Measurements from ENCODE around the gene USF1.
"Not testable (repeated sequence)": the region's sequence is repeated elsewhere in the genome, so short reads cannot be mapped to it uniquely, and the experiment has no call there.

USF1 gene

DNA sequence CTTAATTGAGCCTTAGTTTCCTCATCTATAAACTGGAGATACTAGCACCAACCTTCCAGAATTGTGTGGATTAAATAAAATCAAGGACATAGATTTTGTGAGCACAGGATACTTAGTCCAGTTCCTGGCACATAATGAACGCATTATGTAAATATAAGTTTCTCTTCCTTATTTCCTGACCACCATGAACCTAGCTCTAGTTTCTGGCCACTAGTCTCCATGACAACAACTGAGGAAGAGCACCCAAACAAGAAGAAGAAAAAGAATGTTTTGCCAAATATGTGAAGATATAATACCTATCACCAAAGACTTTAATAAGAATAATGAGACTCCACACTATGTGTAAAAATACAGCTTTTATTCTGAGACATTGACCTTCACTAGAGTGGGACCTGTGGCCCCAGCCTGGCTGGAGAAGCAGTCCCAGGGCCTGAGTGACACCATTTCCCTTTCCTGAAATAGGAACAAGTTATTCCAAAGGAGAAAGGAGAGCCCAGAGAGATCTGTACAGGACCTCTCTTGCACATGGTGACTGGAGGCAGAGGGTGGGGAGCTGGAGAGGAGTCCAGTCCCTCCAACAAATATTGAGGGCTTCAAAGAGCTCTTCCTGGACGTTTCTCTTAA lies 940 bp upstream of the USF1 start:
- peak; percentile 55 for DNase-seq

DNA sequence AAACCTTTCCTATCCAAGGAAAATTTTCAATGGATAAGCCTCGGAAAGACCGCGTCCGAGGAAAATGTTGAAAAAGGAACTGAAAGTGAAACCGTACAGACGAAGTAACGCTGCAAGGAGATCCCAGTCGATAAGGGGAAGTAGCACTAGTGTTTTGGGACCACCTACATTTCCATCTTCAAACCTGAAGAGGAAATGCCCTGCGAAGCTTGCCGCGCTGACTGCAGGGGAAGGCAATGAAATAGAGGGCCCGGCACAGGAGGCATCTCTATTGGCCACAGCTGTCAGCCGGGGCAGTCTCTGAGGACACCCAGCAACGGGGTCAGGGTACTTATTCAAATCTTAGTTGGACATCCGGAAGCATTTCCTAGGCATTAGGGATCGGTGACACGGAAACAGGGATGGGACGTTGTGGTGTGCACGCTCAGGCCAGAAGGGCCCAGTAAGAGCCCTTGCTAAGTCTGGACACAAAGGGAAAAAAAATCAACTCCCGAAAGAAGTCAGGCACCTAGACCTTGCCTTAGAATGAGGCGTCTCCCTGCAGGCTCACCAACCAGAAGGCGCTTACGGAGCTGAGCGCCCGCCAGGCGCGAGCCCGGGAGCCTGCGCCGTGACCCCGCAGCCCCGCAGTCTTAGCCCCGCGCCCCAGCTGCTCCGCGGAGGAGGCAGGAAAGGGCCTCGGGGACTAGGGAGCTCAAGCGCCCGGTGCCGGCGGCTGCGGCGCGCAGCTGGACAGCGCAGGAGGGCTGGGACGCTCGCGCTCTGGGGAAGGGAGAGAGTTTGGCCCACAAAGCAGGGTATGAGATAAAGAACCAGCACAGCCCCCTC lies 655 bp downstream of the USF1 start:
- DNase-seq: peak; percentile 96

- DNase-seq: no peak
These were observed 1.3 kb downstream of the USF1 start for GRCh38 chr1:161044535-161044907.

- DNase-seq: no peak
These were observed 6.2 kb downstream of the USF1 start for GRCh38 chr1:161039546-161039945.

GRCh38 chr1:161039154-161039545 lies 6.6 kb downstream of the USF1 start:
- DNase-seq: no peak

- DNase-seq: no peak
These were observed 7.1 kb downstream of the USF1 start, which contains the start of gene TSTD1 for GRCh38 chr1:161038523-161039153. Gene TSTD1, minus strand, starts transcription at chr1:161038964. Its CDS starts 75 bp downstream, at chr1:161038889.

DNA sequence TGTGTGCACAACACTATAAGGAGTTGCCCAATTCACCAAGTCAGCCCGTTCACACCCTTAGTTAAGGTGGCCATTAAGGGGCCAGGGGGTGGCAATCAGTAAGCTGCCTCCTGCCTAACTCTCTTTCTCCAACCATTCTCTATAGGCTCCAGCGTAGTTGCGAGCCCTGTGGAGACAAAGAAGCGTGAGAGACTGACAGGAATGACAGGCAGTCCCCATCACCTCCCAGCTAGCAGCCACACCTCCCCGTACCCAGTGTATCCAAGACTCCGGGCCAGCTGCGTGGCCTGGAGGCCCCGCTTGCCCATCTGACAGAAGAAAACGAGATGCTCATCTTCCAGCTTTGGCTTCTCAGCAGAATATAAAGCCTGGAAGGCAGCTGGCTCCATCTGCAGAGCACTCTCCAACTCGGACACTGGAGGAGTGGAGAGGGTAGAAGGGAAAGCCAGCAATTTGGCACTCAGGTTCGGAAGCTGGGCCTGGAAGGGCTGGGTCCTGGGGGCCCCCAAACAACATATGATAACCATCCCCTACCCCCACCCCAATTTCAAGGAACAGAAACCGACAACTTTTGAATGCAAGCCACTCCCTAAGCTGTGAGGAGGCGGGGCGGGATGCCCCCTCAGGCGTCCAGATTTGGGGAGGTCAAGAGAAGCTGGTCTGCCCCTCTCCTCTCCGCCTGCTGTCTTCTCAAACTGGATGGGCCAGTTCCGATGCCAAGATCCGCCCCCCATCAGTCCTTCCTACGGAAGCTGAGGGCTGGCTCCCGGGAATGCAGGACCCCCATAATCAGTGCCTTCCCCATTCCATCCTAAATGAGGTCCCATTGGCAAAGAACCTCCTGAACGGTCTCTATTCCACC lies 7.9 kb downstream of the USF1 start:
- no peak for DNase-seq

DNA sequence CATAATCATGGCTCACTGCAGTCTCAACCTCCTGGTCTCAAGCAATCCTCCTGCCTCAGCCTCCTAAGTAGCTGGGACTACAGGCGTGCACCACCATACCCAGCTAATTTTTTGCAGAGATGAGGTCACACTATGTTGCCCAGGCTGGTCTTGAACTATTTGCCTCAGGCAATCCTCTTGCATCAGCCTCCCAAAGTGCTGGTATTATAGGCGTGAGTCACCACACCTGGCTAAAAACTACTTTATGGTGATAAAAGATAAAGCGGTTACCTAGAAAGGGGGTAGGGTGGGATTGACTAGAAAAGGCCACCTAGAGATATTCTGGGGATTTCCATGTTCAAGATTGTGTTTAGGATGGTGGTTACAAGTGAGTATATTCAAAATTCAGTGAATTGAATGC lies 12.0 kb downstream of the USF1 start:
- DNase-seq: no peak

GRCh38 chr1:161032409-161032808 lies 13.4 kb downstream of the USF1 start:
- no peak for DNase-seq

DNA sequence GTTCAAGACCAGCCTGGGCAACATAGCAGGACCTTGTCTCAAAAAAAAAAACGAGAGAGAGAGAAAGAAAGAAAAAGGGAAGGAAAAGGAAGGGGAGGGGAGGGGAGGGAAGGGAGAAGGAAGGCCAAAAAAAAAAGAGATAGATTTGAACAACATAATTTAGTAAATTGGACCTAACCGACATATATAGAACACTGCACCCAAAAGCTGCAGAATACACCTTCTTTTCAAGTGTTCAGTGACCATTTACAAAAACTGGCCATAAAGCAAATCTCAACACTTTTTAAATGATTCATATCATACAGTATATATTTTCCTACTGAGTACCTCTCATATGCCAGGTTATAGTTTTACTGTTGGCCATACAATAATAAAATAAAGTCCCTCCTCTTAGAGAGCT lies 13.9 kb downstream of the USF1 start:
- DNase-seq: no peak

DNA sequence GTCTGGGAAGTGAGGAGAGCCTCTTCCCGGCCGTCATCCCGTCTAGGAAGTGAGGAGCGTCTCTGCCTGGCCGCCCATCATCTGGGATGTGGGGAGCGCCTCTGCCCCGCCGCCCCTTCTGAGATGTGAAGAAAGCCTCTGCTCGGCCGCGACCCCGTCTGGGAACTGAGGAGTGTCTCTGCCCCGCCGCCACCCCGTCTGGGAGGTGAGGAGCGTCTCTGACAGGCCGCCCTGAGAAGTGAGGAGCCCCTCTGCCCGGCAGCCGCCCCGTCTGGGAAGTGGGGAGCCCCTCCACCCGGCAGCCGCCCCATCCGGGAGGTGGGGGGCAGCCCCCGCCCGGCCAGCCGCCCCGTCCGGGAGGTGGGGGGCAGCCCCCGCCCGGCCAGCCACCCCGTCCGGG lies 16.3 kb downstream of the USF1 start:
- not testable (repeated sequence) for DNase-seq

GRCh38 chr1:161026954-161027353 lies 18.8 kb downstream of the USF1 start:
- DNase-seq: not testable (repeated sequence)

GRCh38 chr1:161022432-161022831 lies 23.3 kb downstream of the USF1 start:
- DNase-seq: not testable (repeated sequence)

- DNase-seq: no peak
These were observed 23.8 kb downstream of the USF1 start for GRCh38 chr1:161021970-161022353.

GRCh38 chr1:161021165-161021969 lies 24.4 kb downstream of the USF1 start:
- peak; percentile 97 for DNase-seq

DNA sequence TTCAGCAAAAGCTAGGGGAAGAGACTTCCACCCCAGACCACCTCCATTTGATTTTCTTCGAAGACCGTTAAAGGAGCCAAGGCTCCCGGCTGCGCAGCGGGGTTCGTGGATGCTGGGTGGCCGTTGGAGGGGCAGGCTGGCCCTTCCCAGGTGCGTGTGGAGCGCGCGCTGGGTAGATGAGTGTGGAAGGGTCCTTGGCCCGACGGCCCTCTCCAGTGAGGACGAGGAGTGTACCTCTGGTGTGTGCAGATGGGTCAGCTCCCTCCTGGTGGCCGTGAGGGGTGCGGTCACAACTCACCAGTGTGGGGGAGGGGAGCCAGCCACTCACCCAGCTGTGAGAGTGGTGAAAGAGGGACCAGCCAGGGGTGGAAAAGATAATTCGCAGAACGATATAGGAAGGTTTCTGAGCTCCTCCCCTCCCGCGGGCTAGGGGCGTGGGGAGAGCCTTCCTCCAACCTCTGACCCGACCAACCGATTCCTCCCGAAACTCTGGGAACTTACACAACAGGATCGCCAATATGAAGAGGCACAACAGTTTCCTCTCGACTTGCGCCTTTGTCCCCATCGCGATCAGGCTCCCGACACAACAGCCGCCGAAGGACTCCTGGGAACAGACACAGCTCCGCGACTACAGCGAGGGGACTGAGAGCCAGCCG lies 25.1 kb downstream of the USF1 start, which contains the start of gene F11R:
Gene F11R (minus strand): TSS at position 644 of the 656 bp plus-strand sequence. CDS start 79 bp downstream, at position 565.
- peak; percentile 95 for DNase-seq

GRCh38 chr1:161019751-161020495 lies 25.9 kb downstream of the USF1 start:
- DNase-seq: peak; percentile 70

DNA sequence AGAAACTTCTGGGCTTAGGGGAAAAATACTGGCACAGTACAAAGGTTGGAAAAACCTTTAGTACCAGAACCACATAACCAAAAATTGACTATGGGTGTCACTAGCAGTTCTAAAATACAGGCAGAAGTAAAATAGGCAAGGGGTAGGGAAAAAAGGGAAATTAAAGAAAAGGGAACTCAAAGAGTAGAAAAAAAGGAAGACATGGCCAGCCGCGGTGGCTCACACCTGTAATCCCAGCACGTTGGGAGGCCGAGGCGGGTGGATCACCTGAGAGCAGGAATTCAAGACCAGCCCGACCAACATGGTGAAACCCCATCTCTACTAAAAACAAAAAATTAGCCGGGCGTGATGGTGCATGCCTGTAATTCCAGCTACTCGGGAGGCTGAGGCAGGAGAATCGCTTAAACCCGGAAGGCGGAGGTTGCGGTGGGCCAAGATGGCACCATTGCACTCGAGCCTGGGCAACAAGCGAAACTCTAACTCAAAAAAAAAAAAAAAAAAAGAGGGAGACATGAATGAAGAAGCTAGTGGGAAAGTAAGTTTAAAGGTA lies 26.6 kb downstream of the USF1 start:
- peak; percentile 33 for DNase-seq

- DNase-seq: no peak
These were observed 27.2 kb downstream of the USF1 start for GRCh38 chr1:161018631-161018930.
